GM12878 (cell line): ENCODE results near the gene LARP4B. TPM values are rescaled to one million over a fixed set of nuclear protein-coding genes. Genes with fewer than 3 reads are reported as not detected.

Experiments used
- ATAC-seq: fragments of 200-7000 bp; cut with Tn5 transposase; 3 replicates; pipeline ENCODE4 v1.9.1; 2020; ENCODE audit warnings: mild to moderate bottlenecking, moderate library complexity
- BruUV-seq: library from RNA; stranded (reverse); fragments of 400-500 nt; replicated peaks from 2 replicates; lab custom pipeline; 2021; lab: Mats Ljungman, UMichigan
- CTCF ChIA-PET: fragments of 300-600 bp; sonication (Branson Sonifier 250); formaldehyde crosslinking; extraction: SDS; loops from one replicate; lab custom pipeline; 2021; ENCODE audit warnings: inconsistent platforms; lab: Yijun Ruan, JAX
- POLR2A ChIA-PET: fragments of 350-600 bp; formaldehyde crosslinking; extraction: SDS; loops from one replicate; lab custom pipeline; 2021; ENCODE audit warnings: inconsistent platforms; lab: Charles Lee
- RAD21 ChIA-PET: fragments of 300-600 bp; sonication (Branson Sonifier 250); formaldehyde crosslinking; loops from one replicate; lab custom pipeline; 2023; ENCODE audit warnings: antibody characterized with exemption; ENCODE audit not compliant: unreplicated experiment; lab: Charles Lee
- SMC1A ChIA-PET: fragments of 300-600 bp; sonication (Branson Sonifier 250); formaldehyde crosslinking; loops from one replicate; lab custom pipeline; 2023; ENCODE audit not compliant: unreplicated experiment, uncharacterized antibody; lab: Charles Lee
- DNase-seq: peaks from one replicate; pipeline ENCODE4 v3.0.0-alpha.2; 2011; ENCODE audit warnings: low read depth, low spot score
- FAIRE-seq: peaks from 3 replicates; lab custom pipeline; 2011; peaks lifted over from hg19 to GRCh38; lab: Jason Lieb, UNC
- H2AFZ ChIP-seq: 2 replicates; pipeline ENCODE4 v1.6.0; 2011; ENCODE audit warnings: low read depth, low read length, control low read depth; ENCODE audit not compliant: control insufficient read depth
- H3K27ac ChIP-seq: 2 replicates; pipeline ENCODE4 v1.5.1; 2011; ENCODE audit warnings: control low read depth; ENCODE audit not compliant: control insufficient read depth, insufficient read depth
- H3K27me3 ChIP-seq, 2 experiments: replicated peaks in 1 of 2; 2 replicates each; pipeline versions ENCODE4 v1.6.0 to v1.6.1; 2011; ENCODE audit warnings: low read length in 1 of 2; ENCODE audit not compliant: control insufficient read depth in 2 of 2, insufficient read depth in 2 of 2
- H3K36me3 ChIP-seq, 2 experiments: 2 replicates each; pipeline ENCODE4 v1.5.1; 2011; ENCODE audit warnings: low read length in 1 of 2; ENCODE audit not compliant: control insufficient read depth in 2 of 2, insufficient read depth in 2 of 2
- H3K4me1 ChIP-seq: 2 replicates; pipeline ENCODE4 v1.6.1; 2011; ENCODE audit warnings: mild to moderate bottlenecking, low read length, moderate library complexity, mixed read lengths; ENCODE audit not compliant: control insufficient read depth, insufficient read depth
- H3K4me2 ChIP-seq: 2 replicates; pipeline ENCODE4 v1.6.0; 2011; ENCODE audit warnings: control low read depth; ENCODE audit not compliant: control insufficient read depth, insufficient read depth
- H3K4me3 ChIP-seq: fragments of 200-600 bp; sonication (generic); 2 replicates; pipeline ENCODE4 v1.5.1; 2016
- H3K79me2 ChIP-seq: 2 replicates; pipeline ENCODE4 v1.6.0; 2011; ENCODE audit warnings: low read length; ENCODE audit not compliant: control insufficient read depth, insufficient read depth
- H3K9ac ChIP-seq: 2 replicates; pipeline ENCODE4 v1.8.0; 2011; ENCODE audit warnings: low read length, control low read depth, mixed read lengths; ENCODE audit not compliant: control insufficient read depth, insufficient read depth
- H3K9me3 ChIP-seq: replicated peaks from 3 replicates; pipeline ENCODE4 v1.5.1; 2011; ENCODE audit warnings: mild to moderate bottlenecking, low read length; ENCODE audit not compliant: control insufficient read depth, insufficient read depth
- H4K20me1 ChIP-seq: 2 replicates; pipeline ENCODE4 v1.6.0; 2011; ENCODE audit not compliant: control insufficient read depth, insufficient read depth
- BHLHE40 ChIP-seq, 2 experiments: fragments of 450-650 bp in 1 of 2; IDR thresholded peaks; 2 replicates each; pipeline ENCODE4 v1.6.1; 2011 to 2017; ENCODE audit warnings: low read depth in 2 of 2, borderline replicate concordance in 1 of 2, improper control_type of control experiment in 1 of 2, low read length in 1 of 2, mild to moderate bottlenecking in 1 of 2
- CEBPB ChIP-seq, 2 experiments: fragments of 150-350 bp in 1 of 2; IDR thresholded peaks; 2 replicates each; pipeline ENCODE4 v1.6.1; 2012 to 2014; ENCODE audit warnings: low read depth in 2 of 2, low read length in 2 of 2, borderline replicate concordance in 1 of 2, inconsistent platforms in 1 of 2
- EGR1 ChIP-seq, 2 experiments: IDR thresholded peaks; 1 replicate in 1 of 2; 2 replicates in 1 of 2; pipeline ENCODE4 v1.6.1; 2011 to 2012; ENCODE audit warnings: low read depth in 2 of 2, low read length in 2 of 2, borderline replicate concordance in 1 of 2, mild to moderate bottlenecking in 1 of 2, moderate library complexity in 1 of 2
- JUNB ChIP-seq: IDR thresholded peaks from 2 replicates; pipeline ENCODE4 v1.6.1; 2016; ENCODE audit warnings: antibody characterized with exemption, mild to moderate bottlenecking
- JUND ChIP-seq: IDR thresholded peaks from 2 replicates; pipeline ENCODE4 v1.6.1; 2012; ENCODE audit warnings: low read depth, mild to moderate bottlenecking, low read length, improper control_type of control experiment, moderate library complexity
- MXI1 ChIP-seq: fragments of 150-350 bp; IDR thresholded peaks from 2 replicates; pipeline ENCODE4 v1.6.1; 2011; ENCODE audit warnings: low read depth, mild to moderate bottlenecking, inconsistent platforms, low read length, improper control_type of control experiment
- TCF12 ChIP-seq: IDR thresholded peaks from 2 replicates; pipeline ENCODE4 v1.6.1; 2011; ENCODE audit warnings: low read depth, mild to moderate bottlenecking, low read length
- WGBS: methylation state at CpG from one replicate; pipeline ENCODE4 v1.1.6; 2016; ENCODE audit warnings: low lambda C conversion rate; ENCODE audit not compliant: insufficient replicate concordance, insufficient coverage; ENCODE audit errors: missing lambda C conversion rate; 5-methylcytosine and 5-hydroxymethylcytosine counted together
- in situ Hi-C: fragments of 300-500 bp; cut with MboI; formaldehyde crosslinking; loops from 9 replicates; pipeline ENCODE4 v1.14.3; 2018; ENCODE audit warnings: mixed read lengths
- intact Hi-C: fragments of 100-400 bp; cut with micrococcal nuclease; formaldehyde crosslinking; loops from one replicate; pipeline ENCODE4 v1.14.2; 2022; ENCODE audit not compliant: unreplicated experiment
- polyA plus RNA-seq, 11 experiments: library from polyadenylated mRNA; depleted of rRNA in 4 of 11; unstranded in 6 of 11; stranded (reverse) in 5 of 11; fragments of >200 nt; fragmentation: Nextera tagmentation in 4 of 11; fragmentation: Illumina TruSeq in 1 of 11; extraction: Ambion mirVana in 4 of 11; extraction: Trizol in 1 of 11; gene quantifications; 1 replicate in 1 of 11; 2 replicates in 10 of 11; pipeline versions ENCODE4 v1.2.1 to v1.2.3, GENCODE V29; 2011 to 2016; ENCODE audit warnings: inconsistent platforms in 2 of 11, missing spikeins in 2 of 11, low read depth in 1 of 11
- total RNA-seq, 4 experiments: library from RNA; depleted of rRNA in 3 of 4; stranded (reverse); fragments of >200 nt in 3 of 4; fragmentation: Illumina TruSeq in 1 of 4; extraction: Trizol in 1 of 4; gene quantifications; 2 replicates each; pipeline versions ENCODE4 v1.2.1 to v1.2.3, GENCODE V29; 2013 to 2021
- TF ChIP-seq, protein P1 (sequence below): fragments of 450-650 bp; conservative IDR thresholded peaks from 2 replicates; pipeline ENCODE4 v1.6.1; 2017; ENCODE audit warnings: mild to moderate bottlenecking, moderate library complexity
- TF ChIP-seq, protein P2 (sequence below): fragments of 450-650 bp; formaldehyde crosslinking; IDR thresholded peaks from 2 replicates; pipeline ENCODE4 v1.5.0; 2022; ENCODE audit warnings: mild to moderate bottlenecking, missing genetic modification characterization
- TF ChIP-seq, protein P3 (sequence below): IDR thresholded peaks from 2 replicates; pipeline ENCODE4 v1.6.1; 2012; ENCODE audit warnings: low read depth, low read length, improper control_type of control experiment

The LARP4B gene
- total and polyA plus RNA-seq, 10 of the 15 experiments (the other 5 are each of a cell fraction or from before 2014, with no cell fraction given): 10.5 to 119 (median 39.4) TPM

DNA sequence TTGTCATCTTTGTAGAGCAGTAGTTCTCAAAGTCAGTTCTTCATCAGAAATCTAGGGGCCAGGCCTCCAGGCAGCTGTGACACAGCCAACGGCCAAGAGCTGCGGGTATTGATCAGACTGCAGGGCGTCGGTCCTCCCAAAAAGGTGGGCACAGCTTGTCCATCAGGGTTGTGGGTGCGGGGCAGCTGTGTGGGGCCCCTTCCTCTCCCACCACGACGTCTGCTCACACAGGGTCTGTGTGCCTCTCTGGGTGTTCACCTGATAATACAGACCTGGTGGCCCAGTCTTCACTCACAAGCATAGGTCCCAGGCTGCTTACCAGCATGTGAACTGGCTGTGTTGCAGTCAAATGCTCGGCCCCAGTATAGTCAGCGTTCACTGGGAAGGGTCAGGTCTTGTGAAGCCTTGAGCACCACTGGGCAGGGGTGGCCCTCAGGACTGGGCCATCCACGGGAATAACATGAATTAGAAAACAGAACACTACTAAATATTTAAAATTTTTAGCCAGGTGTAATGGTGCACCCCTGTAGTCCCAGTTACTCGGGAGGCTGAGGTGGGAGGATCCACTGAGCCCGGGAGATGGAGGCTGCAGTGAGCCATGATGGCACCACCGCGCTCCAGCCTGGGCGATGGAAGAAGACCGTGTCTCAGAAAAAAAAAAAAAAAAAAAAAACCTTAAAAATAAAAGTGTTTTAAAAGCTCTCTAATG lies 139.3 kb downstream of the LARP4B start:
- Histone ChIP-seq H3K4me1 (no peaks in the 10 kb centered on the region), H3K4me2 (no peak overlapping the region), H3K79me2 (no peaks in the 10 kb centered on the region), H3K36me3 (no peaks in the 10 kb centered on the region), H2AFZ (no peak overlapping the region), H4K20me1 (no peaks in the 10 kb centered on the region), H3K9ac (no peak overlapping the region), H3K27me3 (no peaks in the 10 kb centered on the region; a peak in 1 of 4 replicates), H3K9me3 (peaks cover 2% of the 10 kb centered on the region; the same call in 2 of the 3 replicates), H3K27ac (no peak overlapping the region), H3K4me3 (no peak overlapping the region)
- POLR2A ChIA-PET: interaction anchor here (0.6 to 0.7 kb wide), 2 partner anchors 83 to 1573 kb away, joined by 3 read pairs; no protein-coding TSS in a partner anchor
- in situ Hi-C loops (no loop called here), intact Hi-C loops (no loop called here)
- TF ChIP-seq CEBPB (IDR thresholded peaks at IDR 0.05; ENCODE audit: borderline replicate concordance in 1 of 2, low read depth in 2 of 2, low read length in 2 of 2): no peak
- CTCF ChIA-PET: no interaction called here
- WGBS: 61% methylated on average over 13 of the region's 16 CpGs
- ATAC-seq: no peak; the same call in 2 of the 3 replicates
- no peak for FAIRE-seq
- no TSS peak for BruUV-seq
- RAD21 ChIA-PET: no interaction called here
- SMC1A ChIA-PET: no interaction called here
- DNase-seq: no peak

DNA sequence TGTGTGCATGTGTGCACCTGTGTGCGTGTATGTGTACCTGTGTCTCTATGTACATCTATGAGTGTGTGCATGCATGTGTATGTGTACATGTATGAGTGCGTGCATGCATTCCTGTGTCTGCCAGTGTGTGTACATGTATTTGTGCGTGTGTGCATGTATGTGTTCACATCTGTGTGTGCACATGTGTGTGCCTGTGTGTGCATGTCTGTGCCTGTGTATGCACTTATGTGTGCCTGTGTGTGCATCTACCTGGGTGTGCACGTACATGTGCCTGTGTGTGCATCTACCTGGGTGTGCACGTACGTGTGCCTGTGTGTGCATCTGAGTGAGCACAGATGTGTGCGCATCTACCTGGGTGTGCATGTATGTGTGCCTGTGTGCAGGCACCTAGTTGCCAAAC lies 139.9 kb downstream of the LARP4B start:
- no peaks in the 10 kb centered on the region; a peak in 1 of 4 replicates for H3K27me3 ChIP-seq
- FAIRE-seq (no peak), ATAC-seq (no peak), DNase-seq (no peak)
- H3K4me2 ChIP-seq: no peak overlapping the region
- WGBS: 90% methylated on average over 5 of the region's 7 CpGs
- SMC1A ChIA-PET: no interaction called here
- H3K4me1 ChIP-seq: no peaks in the 10 kb centered on the region
- POLR2A ChIA-PET: no interaction called here
- RAD21 ChIA-PET: no interaction called here
- in situ Hi-C loops (no loop called here), intact Hi-C loops (no loop called here)
- H3K4me3 ChIP-seq: no peak overlapping the region
- no peak overlapping the region for H3K9ac ChIP-seq
- no peak overlapping the region for H2AFZ ChIP-seq
- CTCF ChIA-PET: no interaction called here
- H3K36me3 ChIP-seq: no peaks in the 10 kb centered on the region
- H3K27ac ChIP-seq: no peak overlapping the region
- H3K9me3 ChIP-seq: no peaks in the 10 kb centered on the region; the same call in 2 of the 3 replicates
- no peaks in the 10 kb centered on the region for H3K79me2 ChIP-seq
- H4K20me1 ChIP-seq: no peaks in the 10 kb centered on the region
- no TSS peak for BruUV-seq
- TF ChIP-seq MXI1 (no peak), JUND (no peak), JUNB (no peak), EGR1 (IDR thresholded peaks at IDR 0.05; ENCODE audit: borderline replicate concordance in 1 of 2, low read depth in 2 of 2, low read length in 2 of 2) (no peak), TCF12 (no peak), BHLHE40 (IDR thresholded peaks at IDR 0.05; ENCODE audit: borderline replicate concordance in 1 of 2, low read depth in 2 of 2, low read length in 1 of 2) (no peak)
- TF ChIP-seq, protein P1, sequence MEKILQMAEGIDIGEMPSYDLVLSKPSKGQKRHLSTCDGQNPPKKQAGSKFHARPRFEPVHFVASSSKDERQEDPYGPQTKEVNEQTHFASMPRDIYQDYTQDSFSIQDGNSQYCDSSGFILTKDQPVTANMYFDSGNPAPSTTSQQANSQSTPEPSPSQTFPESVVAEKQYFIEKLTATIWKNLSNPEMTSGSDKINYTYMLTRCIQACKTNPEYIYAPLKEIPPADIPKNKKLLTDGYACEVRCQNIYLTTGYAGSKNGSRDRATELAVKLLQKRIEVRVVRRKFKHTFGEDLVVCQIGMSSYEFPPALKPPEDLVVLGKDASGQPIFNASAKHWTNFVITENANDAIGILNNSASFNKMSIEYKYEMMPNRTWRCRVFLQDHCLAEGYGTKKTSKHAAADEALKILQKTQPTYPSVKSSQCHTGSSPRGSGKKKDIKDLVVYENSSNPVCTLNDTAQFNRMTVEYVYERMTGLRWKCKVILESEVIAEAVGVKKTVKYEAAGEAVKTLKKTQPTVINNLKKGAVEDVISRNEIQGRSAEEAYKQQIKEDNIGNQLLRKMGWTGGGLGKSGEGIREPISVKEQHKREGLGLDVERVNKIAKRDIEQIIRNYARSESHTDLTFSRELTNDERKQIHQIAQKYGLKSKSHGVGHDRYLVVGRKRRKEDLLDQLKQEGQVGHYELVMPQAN: no peak
- TF ChIP-seq, protein P2, sequence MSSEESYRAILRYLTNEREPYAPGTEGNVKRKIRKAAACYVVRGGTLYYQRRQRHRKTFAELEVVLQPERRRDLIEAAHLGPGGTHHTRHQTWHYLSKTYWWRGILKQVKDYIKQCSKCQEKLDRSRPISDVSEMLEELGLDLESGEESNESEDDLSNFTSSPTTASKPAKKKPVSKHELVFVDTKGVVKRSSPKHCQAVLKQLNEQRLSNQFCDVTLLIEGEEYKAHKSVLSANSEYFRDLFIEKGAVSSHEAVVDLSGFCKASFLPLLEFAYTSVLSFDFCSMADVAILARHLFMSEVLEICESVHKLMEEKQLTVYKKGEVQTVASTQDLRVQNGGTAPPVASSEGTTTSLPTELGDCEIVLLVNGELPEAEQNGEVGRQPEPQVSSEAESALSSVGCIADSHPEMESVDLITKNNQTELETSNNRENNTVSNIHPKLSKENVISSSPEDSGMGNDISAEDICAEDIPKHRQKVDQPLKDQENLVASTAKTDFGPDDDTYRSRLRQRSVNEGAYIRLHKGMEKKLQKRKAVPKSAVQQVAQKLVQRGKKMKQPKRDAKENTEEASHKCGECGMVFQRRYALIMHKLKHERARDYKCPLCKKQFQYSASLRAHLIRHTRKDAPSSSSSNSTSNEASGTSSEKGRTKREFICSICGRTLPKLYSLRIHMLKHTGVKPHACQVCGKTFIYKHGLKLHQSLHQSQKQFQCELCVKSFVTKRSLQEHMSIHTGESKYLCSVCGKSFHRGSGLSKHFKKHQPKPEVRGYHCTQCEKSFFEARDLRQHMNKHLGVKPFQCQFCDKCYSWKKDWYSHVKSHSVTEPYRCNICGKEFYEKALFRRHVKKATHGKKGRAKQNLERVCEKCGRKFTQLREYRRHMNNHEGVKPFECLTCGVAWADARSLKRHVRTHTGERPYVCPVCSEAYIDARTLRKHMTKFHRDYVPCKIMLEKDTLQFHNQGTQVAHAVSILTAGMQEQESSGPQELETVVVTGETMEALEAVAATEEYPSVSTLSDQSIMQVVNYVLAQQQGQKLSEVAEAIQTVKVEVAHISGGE (CRISPR knock-in tag): no peak
- TF ChIP-seq, protein P3, sequence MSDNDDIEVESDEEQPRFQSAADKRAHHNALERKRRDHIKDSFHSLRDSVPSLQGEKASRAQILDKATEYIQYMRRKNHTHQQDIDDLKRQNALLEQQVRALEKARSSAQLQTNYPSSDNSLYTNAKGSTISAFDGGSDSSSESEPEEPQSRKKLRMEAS: no peak
